ENCODE data around the gene RXRA.

GRCh38 chr9:134385915-134386314, 59.7 kb downstream of the RXRA start:
- no peak for TF ChIP-seq CTCF (IDR thresholded peaks at IDR 0.05)
- no peak for TF ChIP-seq POLR2A (IDR thresholded peaks at IDR 0.05)

Data from adrenal gland (tissue), 5 donors.